A204.1 (cell line): ENCODE data around the gene PNMA8A.
"Not testable (repeated sequence)": the region's sequence is repeated elsewhere in the genome, so short reads cannot be mapped to it uniquely, and the experiment has no call there.

Source experiments
- FAIRE-seq: peaks from 2 replicates; lab custom pipeline; 2012; peaks lifted over from hg19 to GRCh38; lab: Jason Lieb, UNC

Gene PNMA8A

DNA sequence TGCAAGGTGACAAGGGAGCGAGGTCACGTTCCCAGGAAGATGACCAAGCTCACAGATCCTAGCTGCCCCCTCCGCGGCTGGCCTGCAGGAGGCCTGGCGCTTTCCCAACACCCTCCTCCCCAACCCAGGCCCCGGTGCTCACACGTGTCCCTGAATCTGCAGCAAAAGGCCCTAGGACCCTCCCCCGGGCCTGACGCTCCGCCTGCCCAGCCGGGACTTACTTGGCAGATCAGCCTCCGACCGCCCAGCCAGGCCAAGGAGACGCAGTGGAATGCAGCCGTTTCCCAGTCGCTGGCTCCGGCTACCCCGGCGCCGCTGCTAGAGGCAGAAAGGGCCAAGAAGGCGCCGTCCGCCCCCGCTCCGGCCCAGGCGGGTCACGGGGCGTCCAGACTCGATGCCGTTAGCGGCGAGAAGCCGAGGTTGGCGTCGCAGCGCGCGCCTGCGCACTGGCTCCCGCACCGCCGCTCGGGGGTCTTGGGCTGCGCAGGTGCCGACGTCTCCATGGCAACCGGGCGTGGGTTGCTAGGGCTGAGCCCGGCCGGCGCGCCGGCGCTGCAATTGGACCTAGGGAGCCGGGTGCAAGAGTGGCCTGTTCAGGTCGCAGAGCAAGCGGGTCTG lies at the start of gene PNMA8A:
PNMA8A (minus strand) TSS at position 448 of the 618 bp plus-strand sequence. CDS start 528 bp downstream, outside the sequence.
- no peak for FAIRE-seq

DNA sequence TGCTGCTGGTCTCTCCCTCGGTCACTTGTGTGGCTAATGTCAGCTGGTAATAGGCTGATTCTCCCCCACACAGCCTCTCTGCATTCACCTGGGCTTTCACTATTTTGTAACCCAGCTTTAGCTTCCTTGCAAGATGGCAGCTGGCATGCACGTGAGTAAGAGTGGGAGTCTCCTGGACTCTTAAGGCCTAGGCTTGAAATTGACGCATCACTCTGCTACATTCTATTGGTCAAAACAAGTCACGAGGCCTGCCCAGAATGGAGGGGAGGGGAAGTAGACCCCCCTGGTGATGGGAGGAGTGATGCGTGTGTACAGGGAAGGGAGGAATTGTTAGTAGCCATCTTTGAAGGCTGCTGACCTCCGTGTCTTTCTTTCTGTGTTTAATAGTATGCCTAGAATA lies 49.3 kb upstream of the PNMA8A start:
- no peak for FAIRE-seq

DNA sequence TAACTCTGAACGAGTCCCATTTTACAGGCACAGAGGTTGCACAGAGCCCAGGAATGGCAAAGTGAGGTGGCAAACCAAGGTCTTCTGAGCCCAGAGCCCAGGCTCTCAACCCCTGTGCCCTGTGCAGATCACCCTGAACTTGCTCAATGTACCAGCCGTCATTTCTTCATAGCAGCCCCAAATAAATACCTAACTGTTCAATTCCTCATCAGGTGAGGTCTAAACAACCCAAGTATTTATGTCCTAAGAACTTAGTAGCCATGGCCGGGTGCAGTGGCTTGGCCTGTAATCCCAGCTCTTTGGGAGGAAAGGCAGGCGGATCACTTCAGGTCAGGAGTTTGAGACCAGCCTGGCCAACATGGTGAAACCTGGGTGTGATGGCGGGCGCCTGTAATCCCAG lies 46.1 kb upstream of the PNMA8A start:
- no peak for FAIRE-seq

DNA sequence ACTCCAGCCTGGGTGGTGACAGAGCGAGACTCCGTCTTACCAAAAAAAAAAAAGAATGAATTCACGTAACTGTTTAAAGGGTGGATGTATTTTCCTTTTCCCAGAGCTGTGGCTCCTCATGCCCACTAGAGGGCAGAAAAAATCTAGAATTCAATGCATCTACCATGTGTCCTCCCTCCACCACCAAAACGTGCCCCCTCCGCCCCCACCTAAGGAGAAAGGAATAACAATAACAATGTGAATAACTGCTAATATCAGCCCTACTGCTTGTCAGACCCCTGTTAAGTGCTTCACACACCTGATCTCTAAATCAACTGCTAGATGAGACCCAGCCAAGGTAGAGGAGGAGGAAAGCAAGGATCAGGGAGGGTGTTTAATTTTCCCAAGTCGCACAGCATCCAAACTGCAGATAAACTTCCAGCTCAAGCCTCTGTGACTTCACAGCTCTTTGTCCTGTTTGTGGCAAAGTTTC lies 44.6 kb upstream of the PNMA8A start:
- no peak for FAIRE-seq

GRCh38 chr19:46515290-46515609 lies 43.9 kb upstream of the PNMA8A start:
- no peak for FAIRE-seq

DNA sequence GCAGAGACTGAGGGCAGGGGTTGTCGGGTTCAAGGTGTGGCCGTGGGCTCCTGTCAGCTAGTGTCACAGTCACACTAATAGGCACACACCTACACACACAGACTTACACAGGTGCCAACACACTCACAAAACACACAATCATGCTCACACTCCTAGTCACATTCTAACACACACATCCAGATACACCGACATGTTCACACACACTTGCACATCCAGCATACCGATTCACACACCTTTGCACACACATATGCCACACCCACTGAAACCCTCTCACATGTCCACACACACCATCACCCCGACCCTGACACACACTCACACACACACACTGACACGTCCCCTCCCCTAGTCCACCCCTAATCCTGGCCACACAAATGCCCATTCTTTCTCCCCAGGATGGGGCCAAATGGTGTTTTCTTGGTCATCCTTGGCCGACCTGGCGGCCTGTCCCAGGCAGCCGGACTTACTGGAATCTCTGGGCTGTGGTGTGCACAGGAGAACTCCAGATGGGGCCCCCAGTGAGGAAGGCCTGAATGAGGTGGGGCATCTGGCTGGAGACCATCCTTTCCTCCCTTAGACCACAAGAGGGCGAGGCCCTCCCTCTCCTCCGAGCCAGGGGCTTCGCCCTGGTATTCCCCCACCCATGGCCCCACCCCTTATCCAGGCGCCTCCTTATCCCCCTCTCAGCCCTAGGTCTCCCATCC lies 43.4 kb upstream of the PNMA8A start:
- FAIRE-seq, result no peak

DNA sequence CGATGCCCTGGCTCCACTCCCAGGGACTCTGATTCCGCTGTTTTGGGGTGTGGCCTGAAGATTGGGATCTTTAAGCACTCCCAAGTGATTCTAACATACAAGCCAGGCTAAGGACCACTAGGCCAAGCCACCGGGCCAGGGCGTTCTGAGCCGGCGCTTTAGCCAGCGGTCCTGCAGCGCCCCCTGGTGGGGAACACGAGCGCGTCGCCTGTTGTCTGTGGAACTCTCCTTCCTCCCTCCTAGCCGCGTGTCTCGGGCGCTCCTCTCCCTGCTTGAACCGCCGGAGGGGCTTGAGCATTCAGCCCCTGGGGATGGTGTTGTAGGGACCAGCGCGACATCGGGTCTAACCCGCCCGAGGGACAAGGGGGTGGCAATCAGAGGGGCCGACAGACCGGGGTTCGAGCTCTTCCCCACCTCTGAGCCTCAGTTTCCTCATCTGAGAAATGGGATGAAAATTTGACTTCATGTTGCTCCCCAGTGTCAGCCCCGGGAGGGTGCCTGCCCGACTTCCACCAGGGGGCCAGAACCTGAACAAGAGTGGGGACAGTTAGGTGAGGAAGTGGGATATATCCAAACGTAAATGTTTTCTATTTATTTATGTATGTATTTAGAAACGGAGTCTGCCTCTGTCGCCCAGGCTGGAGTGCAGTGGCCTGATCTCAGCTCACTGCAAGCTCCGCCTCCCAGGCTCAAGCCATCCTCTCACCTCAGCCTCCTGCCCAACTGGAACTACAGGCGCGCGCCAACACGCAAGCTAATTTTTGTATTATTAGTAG lies 42.3 kb upstream of the PNMA8A start:
- no peak for FAIRE-seq

- FAIRE-seq, result no peak
Observed at GRCh38 chr19:46511237-46511636, 39.9 kb upstream of the PNMA8A start.

- FAIRE-seq, result no peak
Observed at GRCh38 chr19:46508206-46508605, 36.8 kb upstream of the PNMA8A start.

DNA sequence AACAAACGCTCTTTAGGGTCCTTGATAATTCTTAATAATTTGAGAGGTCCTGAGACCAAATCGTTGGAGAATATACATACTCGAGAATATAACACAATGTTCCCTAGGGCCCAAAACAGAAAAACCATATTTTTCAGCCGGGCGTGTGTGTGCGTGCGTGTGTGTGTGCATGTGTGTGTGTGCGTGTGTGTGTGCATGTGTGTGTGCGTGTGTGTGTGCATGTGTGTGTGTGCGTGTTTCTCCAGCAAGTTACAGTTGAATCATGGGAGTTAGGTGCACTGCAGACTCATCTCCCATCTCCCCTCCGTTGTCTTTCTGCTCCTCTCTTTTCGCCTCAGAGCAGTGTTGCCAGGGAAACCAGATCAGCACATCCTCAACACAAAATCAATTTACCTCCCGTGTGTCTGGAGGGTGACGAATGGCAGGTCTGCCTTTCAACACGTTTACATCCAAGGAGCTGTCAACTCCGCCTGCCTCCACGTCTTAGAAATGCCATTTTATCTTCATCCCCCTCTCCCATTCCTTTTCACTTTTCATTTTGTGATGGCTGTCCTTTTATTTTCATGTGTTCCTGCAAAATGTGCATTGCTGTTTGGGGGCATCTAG lies 32.6 kb upstream of the PNMA8A start:
- no peak for FAIRE-seq

DNA sequence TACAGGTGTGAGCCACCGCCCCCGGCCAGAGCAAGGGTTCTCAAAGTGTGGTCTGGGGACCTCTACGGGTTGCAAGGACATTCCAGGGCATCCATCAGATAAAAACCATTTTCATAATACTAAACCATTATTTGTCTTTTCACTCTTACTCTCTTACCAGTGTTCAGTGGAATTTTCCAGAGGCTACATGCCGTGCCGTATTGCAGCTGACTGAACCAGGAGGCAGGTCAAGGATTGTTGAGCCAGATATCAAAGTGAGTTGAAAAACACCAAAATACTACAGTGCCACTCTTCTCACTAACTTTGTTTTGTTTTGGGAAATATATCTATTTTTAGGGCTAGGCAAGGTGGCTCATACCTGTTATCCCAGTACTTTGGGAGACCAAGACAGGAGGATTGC lies 31.5 kb upstream of the PNMA8A start:
- FAIRE-seq, result no peak

DNA sequence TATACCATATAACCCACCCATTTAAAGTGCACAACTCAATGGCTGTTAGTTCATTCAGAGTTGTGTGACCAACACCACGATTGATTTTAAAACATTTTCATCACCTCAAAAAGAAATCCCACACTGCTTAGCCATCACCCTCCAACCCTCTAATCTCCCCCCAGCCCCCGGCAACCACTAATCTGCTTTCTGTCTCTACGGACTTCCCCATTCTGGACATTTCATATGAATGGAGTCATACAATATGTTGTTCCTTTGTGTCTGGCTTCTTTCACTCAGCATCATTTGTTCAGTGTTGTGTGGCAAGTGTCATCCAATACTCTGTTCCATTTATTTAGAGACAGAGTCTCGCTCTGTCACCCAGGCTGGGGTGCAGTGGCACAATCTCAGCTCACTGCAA lies 28.3 kb upstream of the PNMA8A start:
- no peak for FAIRE-seq

GRCh38 chr19:46497773-46498172 lies 26.4 kb upstream of the PNMA8A start:
- FAIRE-seq, result no peak

GRCh38 chr19:46496886-46497285 lies 25.5 kb upstream of the PNMA8A start:
- not testable (repeated sequence) for FAIRE-seq

DNA sequence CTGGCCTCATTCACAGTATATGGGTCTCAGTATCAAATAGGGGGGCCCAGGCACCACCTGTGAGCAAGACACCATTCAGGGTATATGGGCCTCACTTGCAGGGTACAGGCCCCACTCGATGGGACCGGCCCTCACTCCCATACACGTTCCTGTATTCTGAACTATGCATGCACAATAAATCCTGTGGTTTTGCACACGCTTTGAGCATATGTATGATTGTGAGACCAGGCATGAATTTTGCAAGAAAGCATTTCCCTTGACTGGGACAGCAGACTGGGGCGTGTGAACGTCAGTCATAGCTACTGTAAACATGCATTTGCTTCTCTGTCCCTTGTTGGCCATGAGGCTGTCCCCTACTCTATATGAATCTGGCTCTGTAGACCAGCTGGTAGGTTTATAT lies 24.9 kb upstream of the PNMA8A start:
- FAIRE-seq, result no peak

GRCh38 chr19:46495786-46496099 lies 24.4 kb upstream of the PNMA8A start, which contains the start of gene PNMA8B:
TSS of gene PNMA8B (minus strand) at chr19:46495867. CDS start at chr19:46495465, 402 bp downstream.
- no peak for FAIRE-seq

DNA sequence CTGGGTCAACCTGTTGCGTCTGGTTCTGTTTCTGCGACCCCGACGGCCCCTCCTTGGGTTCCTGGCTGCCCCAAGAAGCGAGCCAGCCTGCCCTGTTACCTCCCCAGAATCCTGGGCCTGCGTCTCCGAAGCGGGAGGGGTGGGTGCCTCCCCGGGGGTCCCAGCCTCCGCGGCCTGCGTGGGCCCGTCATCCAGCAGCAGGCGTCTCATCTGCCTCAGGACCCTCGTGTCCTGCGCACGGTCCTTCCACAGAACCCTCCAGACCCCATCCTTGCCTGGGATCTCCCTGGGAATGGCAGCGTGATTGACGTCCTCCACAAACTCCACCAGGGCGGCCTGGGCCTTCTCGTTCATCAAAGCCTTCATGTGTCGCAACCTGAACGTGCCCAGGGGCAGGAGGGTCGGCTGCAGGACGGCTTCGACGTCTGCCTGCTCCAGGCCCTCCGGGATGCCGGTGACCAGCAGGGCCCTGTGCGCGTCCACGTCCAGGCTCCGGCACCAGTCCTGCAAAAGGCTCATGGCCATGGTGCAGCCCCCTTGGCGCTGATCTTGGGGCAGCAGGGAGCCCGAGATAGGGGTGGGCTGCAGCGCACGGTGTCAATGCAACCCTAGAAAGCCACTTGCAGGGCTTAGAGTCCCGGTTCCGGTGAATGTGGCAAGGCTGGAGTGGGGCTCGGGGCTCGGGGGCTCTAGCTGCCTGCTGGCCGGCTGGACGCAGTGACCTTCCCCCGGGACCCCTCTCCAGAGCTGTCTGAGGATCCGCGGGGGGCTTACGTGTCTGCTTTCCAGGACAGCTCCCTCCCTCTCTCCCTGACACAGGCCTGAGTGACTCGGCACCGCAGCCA lies 23.8 kb upstream of the PNMA8A start:
- no peak for FAIRE-seq

- FAIRE-seq, result no peak
Observed at GRCh38 chr19:46494146-46494940, 23.0 kb upstream of the PNMA8A start.

DNA sequence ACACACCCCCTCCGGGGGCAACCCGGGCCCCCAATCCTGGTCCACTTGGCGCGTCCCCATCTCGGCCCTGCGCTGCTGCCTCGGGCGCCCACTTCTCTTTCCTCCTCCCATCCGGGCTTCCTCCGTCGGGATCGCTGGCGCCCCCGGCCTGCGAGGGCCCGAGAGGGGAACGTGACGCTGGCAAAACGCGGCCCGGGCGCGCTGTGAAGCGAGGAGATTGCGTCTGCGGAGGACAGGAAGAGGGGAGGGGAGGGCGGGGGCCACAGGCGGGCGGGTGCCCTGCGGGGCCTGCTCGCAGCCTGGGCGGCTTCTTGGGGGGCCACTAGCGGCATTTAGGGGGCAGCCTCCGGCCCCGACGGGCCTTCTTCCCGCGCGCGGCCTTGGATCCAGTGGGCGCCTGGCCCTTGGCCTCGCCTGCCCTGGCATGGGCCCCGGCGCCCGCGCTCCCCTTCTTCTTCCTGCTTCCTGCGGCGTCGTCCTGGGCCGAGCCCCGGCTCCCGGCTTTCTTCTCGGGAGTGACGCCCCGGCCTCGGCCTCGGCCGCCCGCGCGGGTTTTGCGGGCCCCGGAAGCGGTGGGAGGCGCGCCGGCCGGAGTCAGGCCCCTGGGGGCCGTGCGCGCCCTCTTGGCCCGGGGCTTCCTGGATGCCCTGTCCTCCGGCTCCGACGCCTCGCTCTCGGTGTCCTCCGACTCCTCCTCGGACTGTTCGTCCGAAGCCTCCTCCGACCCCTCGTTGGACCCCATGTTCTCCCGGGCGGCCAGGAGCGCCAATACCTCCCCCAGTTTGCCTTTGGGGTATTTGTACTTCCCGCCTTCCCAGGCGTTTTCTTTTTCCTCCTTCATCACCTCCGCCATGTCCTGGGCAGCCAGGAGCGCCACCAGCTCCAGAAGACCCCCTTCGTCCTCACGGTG lies 22.1 kb upstream of the PNMA8A start:
- no peak for FAIRE-seq

DNA sequence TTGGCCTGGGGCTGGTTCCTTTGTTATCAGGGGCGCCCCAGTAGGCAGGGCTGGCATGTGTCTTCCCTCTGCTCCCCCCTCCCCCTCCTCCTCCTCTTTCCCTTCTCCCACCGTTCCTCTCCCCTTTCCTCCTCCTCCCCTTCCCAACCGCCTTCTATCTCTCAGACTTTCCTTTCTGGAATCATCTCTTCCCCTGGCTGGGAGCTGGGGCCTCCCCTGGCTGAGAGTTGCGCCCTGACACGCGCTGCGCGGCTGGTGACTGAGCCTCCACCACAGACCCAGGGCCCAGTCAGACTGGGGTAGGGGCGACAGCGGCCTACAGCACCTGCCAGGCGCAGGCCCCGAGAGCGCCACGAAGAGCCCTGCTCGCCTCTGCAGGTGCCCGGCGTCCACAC lies 21.5 kb upstream of the PNMA8A start:
- no peak for FAIRE-seq
